DOHH2 (cell line): ENCODE measurements around the gene S100A8.

Experiments used
- EZH2phosphoT487 ChIP-seq: fragments of 200-600 bp; sonication (generic); IDR thresholded peaks from 2 replicates; pipeline ENCODE4 v1.6.1; 2017; ENCODE audit warnings: borderline replicate concordance, mild to moderate bottlenecking, antibody characterized with exemption, low read length, moderate library complexity, mixed read lengths
- TF ChIP-seq, protein P1 (sequence below): fragments of 200-600 bp; sonication (generic); IDR thresholded peaks from one replicate; pipeline ENCODE4 v1.5.1; 2014; ENCODE audit warnings: antibody characterized with exemption, mild to moderate bottlenecking, low read depth, low read length; ENCODE audit not compliant: poor library complexity, severe bottlenecking

DNA sequence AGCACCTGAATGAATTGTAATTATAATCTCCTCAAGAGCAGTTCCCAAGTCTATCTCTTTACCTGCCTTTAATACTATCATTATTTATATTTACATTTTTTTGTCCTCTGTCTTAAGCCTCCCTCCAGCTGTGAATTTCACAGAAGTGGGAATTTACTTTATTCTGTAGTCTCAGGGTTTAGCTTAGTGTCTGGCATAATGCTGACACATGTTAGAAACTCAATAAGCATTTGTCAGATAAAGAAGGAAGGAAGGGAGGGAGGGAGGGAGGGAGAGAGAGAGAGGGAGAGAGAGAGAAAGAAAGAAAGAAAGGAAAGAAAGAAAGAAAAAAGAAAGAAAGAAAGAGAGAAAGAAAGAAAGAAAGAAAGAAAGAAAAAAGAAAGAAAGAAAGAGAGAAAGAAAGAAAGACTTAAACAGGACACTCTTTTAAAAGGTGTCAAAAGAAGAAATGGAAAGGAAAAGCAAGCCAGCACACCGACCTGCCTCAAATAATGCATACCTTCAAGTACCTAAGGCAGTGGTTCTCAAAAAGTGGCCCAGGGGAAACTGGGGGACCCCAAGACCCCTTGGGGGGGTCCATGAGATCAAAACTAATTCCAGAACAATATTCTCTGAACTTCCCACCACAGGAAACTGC, 40.4 kb downstream of the S100A8 start:
- TF ChIP-seq, protein P1, sequence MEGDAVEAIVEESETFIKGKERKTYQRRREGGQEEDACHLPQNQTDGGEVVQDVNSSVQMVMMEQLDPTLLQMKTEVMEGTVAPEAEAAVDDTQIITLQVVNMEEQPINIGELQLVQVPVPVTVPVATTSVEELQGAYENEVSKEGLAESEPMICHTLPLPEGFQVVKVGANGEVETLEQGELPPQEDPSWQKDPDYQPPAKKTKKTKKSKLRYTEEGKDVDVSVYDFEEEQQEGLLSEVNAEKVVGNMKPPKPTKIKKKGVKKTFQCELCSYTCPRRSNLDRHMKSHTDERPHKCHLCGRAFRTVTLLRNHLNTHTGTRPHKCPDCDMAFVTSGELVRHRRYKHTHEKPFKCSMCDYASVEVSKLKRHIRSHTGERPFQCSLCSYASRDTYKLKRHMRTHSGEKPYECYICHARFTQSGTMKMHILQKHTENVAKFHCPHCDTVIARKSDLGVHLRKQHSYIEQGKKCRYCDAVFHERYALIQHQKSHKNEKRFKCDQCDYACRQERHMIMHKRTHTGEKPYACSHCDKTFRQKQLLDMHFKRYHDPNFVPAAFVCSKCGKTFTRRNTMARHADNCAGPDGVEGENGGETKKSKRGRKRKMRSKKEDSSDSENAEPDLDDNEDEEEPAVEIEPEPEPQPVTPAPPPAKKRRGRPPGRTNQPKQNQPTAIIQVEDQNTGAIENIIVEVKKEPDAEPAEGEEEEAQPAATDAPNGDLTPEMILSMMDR: no peak
- TF ChIP-seq EZH2phosphoT487: no peak
